ENCODE data around the gene NDFIP2.

The NDFIP2 gene, protein sequence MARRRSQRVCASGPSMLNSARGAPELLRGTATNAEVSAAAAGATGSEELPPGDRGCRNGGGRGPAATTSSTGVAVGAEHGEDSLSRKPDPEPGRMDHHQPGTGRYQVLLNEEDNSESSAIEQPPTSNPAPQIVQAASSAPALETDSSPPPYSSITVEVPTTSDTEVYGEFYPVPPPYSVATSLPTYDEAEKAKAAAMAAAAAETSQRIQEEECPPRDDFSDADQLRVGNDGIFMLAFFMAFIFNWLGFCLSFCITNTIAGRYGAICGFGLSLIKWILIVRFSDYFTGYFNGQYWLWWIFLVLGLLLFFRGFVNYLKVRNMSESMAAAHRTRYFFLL

GRCh38 chr13:79480954-79481684 is at the start of gene NDFIP2:
Gene NDFIP2 (plus strand): TSS chr13:79481155. CDS start chr13:79481204, 49 bp downstream.
- peak; percentile 94 for DNase-seq

DNA sequence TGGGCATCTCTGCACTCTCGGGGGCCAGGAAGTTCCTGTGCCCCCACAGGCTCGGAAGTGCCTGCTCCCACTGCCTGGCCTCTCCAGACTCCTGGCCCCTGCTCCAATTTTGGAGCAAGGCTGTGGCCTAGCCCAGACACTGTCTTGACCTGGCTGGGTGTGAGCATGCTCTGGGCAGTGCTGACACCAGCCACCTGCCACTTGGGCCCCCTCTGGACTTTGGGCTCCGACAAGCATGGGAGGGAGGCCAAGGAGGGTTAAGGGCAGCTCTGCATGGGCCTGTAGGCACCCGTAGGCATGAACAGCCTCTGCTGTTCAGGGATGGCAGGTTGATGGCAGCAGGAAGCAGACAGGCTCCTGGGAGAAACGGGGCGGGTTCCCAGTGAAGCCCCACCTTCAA is 48.9 kb upstream of the NDFIP2 start:
- DNase-seq, result no peak

GRCh38 chr13:79432992-79433391 is 48.0 kb upstream of the NDFIP2 start:
- DNase-seq, result no peak

GRCh38 chr13:79434556-79434955 is 46.4 kb upstream of the NDFIP2 start:
- no peak for DNase-seq

DNA sequence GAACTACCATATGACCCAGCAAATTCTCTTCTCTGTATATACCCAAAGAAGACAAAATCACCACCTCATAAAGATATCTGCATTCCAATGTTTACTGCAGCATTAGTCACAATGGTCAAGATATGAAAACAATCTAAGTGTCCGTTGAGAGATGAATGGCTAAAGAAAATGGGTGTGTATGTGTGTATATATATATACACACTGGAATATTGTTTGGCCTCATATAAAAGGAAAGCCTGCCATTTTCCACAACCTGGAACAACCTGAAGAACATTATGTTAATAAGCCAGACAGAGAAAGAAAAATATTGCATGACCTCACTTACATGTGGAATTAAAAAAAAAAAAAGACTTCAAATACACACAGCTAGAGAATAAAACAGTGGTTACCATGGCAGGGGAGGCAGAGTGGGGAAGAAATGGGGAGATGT is 45.4 kb upstream of the NDFIP2 start:
- no peak for DNase-seq

GRCh38 chr13:79439275-79439674 is 41.7 kb upstream of the NDFIP2 start:
- no peak for DNase-seq

DNA sequence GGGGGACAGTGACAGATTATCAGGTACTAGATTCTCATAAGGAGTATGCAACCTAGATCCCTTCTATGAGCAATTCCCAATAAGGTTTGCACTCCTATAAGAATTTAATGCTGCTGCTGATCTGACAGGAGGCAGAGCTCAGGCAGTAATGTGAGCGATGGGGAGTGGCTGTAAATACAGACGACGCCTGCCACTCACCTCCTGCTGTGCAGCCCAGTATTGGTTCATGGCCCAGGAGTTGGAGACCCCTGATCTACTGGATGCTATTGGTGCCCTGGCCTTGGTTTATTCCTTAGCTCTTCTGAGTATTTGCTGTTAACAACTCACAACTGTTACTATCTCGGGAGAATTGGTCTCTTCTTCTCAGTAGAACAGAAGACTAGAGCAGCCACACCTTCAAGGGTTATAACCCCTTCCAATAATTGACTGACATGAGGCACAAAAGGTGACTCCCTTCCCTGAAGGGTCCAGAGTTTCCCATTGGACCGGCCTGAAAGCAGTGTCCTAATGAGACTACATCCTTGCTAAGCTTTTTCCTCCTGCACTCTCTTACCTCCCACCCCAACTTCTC is 39.9 kb upstream of the NDFIP2 start:
- DNase-seq, result no peak

- no peak for DNase-seq
Measured at GRCh38 chr13:79442221-79442620, 38.7 kb upstream of the NDFIP2 start.

DNA sequence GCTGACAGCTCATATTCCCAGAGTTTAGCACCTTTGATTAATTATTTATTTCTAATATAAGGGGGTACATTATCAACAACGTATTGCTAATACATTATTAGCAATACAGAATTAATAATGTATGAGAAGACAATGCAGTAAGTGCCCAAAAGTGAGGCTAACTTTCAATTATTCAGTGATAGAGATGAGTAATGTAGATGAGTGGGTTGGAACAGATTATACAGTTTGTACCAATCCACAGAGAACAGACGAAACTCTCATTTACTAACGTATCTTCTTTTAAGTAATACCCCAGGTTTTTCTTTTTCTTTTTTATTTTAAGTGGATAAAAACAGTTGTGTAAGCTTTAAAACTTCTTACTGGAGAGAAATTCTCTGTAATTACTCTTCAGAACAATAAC is 38.2 kb upstream of the NDFIP2 start:
- no peak for DNase-seq

DNA sequence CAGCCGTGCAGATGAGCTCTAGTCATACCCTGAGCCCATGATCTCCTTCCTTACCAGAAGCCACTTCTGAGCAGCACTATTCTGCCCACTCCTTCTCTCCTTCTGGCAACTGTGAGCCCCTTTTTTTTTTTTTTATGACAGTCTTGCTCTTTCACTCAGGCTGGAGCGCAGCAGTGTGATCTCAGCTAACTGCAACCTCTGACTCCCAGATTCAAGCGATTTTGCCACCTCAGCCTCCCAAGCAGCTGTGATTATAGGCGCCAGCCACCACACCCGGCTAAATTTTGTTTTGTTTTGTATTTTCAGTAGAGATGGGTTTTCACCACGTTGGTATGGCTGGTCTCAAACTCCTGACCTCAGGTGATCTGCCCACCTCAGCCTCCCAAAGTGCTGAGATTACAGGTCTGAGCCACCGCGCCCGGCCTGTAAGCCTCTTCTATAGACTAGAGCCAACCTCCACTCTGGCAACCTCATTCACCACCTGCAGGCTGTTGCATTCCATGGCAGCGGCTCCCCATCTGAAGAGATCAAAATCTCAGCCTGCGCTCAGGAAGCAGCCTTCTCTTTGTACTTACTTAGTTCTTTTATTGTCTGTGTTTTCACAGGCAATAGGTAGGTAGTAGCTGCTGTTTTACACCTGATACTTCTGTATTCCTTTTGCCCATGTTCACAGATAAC is 34.8 kb upstream of the NDFIP2 start:
- no peak for DNase-seq

DNA sequence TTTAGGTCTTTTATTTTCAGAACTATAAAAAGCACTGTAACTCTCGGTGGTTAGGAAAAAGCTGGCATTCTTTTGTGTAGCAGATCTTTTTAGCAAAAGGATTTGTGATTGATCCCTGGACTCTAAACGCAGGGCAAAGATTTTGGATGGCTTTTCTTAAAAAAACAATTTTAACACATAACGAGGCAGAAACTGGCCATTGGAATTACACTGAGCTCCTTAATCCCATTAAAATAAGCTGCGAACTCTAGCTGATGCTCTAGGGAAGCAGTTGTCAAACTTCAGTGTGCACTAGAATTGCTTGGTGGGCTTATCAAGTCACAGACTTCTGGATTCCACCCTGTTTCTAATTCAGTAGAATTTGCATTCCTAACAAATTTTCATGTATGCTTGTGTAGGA is 33.8 kb upstream of the NDFIP2 start:
- DNase-seq, result no peak

DNA sequence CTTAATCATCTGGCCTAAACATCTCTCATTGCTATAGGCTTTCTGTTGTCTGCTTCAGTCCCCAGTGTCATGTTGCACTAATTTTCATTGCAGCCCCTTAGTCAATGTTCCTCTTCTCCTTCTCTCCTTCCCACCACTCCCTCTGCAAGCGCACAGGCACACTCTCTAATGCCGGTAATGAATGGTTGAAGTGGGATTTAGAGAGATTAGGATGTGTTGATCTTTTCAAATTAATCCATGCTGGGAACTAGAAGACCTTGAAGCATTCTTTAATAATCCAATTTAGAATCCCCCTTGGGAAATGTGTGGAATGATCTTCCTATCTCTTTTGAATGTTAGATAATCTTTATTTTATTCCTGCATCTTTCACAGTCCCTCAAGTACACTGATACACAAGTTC is 33.2 kb upstream of the NDFIP2 start:
- no peak for DNase-seq

DNA sequence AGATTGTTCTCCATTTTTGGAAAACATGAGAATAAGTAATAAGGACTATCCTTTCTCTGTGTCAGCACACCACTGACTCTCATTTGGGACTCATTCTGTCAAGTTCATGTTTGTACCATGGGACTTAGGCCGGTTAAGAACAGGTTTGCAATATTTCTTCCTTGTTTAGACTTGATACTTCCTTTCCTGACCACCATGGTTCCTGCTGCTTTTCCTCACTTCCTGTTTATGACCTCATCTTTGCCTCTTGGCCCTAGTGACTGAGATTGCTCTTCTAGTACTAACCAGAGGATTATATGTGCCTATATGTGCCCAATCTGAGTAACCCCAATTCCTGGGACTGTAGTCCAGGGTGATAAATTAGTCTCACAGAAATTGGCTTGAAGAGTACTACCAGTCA is 32.5 kb upstream of the NDFIP2 start:
- DNase-seq, result no peak

DNA sequence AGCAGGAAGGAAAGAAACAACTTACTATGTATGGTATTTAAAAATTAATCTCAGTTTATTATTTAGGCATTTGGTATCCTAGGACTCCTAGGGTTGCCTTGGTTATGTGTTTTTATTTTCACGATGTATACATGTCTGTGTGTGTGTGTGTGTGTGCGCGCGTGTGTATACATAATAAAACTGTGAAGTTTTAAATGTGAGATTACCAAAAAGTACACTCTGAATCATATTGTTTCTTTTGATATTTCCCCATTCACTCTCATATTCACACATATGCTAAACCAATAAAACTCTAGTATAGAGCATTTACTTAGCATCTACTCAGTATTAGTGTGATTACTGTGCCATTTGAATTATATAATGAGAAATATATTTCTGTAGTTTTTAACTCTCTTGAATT is 30.8 kb upstream of the NDFIP2 start:
- DNase-seq, result no peak

DNA sequence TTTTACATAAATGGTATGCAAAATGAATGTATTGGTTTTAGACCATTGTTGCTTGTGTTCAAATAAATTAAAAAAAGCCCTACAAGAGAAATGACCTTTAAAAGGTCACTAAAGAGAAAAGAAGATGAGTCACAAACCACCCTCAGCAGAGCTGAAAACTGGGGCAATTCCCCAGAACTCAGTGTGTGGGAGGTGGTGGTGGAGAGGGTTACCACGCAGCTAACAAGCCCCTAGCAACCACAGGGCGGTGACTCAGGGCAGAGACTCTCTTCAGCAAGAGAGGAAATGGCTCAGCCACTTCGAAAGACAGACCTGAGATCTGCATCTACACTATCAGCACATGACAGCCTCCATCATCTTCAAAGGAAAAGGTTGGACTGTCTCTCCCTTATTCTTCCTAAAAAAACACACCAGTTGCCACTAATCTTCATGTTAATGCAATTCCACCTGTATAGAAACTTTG is 29.4 kb upstream of the NDFIP2 start:
- DNase-seq, result no peak

GRCh38 chr13:79452239-79452913 is 28.6 kb upstream of the NDFIP2 start:
- no peak for DNase-seq

GRCh38 chr13:79455331-79455730 is 25.6 kb upstream of the NDFIP2 start:
- DNase-seq, result no peak

- DNase-seq, result no peak
Measured at GRCh38 chr13:79456051-79456450, 24.9 kb upstream of the NDFIP2 start.

DNA sequence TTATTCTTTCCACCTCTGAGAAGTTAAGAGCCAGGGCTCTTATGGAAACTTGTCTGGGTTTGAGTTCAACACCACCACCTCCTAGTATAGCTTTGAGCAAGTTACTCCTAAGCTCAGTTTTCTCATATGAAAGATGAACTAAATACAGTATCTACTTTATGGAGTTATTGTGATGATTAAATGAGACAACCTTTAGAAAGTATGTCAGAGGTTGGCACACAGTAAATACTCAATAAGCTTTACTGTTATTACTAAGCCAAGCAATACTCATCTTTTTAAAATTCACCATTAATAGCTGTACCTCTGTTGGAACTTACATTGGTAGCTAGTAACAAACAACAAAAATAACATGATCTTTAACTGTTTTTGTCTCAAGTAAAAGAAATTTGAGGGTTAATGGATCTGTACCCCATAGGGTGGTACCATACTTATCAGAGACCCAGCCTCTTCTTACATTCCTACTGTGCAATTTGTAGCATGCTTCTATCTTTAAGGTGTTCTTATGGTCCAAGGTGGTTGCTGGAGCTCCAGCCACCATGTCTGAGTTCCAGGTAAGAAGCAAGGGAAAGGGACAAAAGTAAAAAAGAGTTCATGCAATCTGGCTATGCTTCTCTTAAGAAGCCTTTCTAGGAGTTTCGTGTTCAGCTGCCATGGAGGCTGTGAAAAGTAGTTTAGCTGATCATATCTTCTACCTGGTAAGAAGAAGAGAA is 24.1 kb upstream of the NDFIP2 start:
- no peak for DNase-seq

DNA sequence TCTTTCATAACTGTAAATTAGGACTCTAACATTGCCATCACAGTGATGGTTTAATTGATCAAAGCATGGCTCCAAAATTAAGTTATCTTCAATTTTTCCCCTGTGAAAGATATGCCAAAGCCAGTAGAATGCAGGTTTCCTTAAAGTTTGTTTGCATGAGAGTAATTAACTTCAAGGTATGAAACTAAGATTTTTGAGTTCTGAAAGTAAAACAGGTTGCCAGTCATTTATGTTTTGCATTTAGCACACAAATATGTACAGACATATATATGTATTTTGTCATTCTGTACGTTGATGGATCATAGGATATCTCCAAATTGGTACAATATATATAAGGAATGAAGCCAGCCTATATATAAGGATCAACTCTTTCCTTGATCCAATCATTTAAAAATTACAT is 23.6 kb upstream of the NDFIP2 start:
- DNase-seq, result no peak

GRCh38 chr13:79457948-79458347 is 23.0 kb upstream of the NDFIP2 start:
- DNase-seq, result no peak

- no peak for DNase-seq
Measured at GRCh38 chr13:79458436-79458835, 22.5 kb upstream of the NDFIP2 start.

All from NCI-H1417 treated with DMSO at 0.1 percent for 48 hours (cell line).